Measurements from ENCODE around the gene CBX1. TPM values are rescaled to one million over a fixed set of nuclear protein-coding genes. Genes with fewer than 3 reads are reported as not detected.

The CBX1 gene
- total and polyA plus RNA-seq, 2 experiments from 2014 or later: 127 to 223 TPM

GRCh38 chr17:48126532-48126850 lies 25.2 kb upstream of the CBX1 start:
- Histone ChIP-seq H3K27ac (ENCODE audit: low read depth) (no peak overlapping the region), H3K27me3 (ENCODE audit: insufficient read depth) (no peaks in the 10 kb centered on the region), H3F3A (replicated peaks; ENCODE audit: low read depth) (peaks cover 4% of the 10 kb centered on the region; the same call in 1 of the 2 replicates), H3K4me2 (no peak overlapping the region), H3K9me2 (ENCODE audit: insufficient read depth) (no peaks in the 10 kb centered on the region), H2AFZ (no peak overlapping the region), H3K36me3 (ENCODE audit: insufficient read depth) (peaks cover 2% of the 10 kb centered on the region; the same call in 1 of the 2 replicates), H3K4me1 (ENCODE audit: insufficient read depth) (peaks cover 10% of the 10 kb centered on the region), H3K4me3 (no peak overlapping the region), H3K79me2 (replicated peaks; ENCODE audit: insufficient read depth) (no peaks in the 10 kb centered on the region), H4K20me1 (replicated peaks; ENCODE audit: insufficient read depth) (0 out of 2 replicates have a peak, but pooled peaks cover 5% of the 10 kb centered on the region)
- Mint-ChIP-seq H3K36me3 (ENCODE audit: low read depth) (peaks cover 11% of the 10 kb centered on the region), H3K4me1 (peaks cover 13% of the 10 kb centered on the region), H3K9me3 (no peaks in the 10 kb centered on the region), H3K4me3 (no peak overlapping the region), H3K27me3 (ENCODE audit: insufficient read depth, low read depth, poor library complexity) (peaks cover 6% of the 10 kb centered on the region), H3K27ac (no peak overlapping the region)
- no peak for ATAC-seq
- no peak for DNase-seq (ENCODE audit: low spot score)
- no peak for TF ChIP-seq EZH2 (IDR thresholded peaks at IDR 0.05; ENCODE audit: low read depth, unreplicated experiment)
- no peak for TF ChIP-seq POLR2AphosphoS5 (IDR thresholded peaks at IDR 0.05; ENCODE audit: low read depth)
- no peak for TF ChIP-seq ZNF114 (CRISPR knock-in tag; IDR thresholded peaks at IDR 0.05)
- no peak for TF ChIP-seq EZH2phosphoT487 (IDR thresholded peaks at IDR 0.05; ENCODE audit: unreplicated experiment)
- no peak for TF ChIP-seq CTCF (conservative IDR thresholded peaks at IDR 0.05; ENCODE audit: low read depth in 2 of 2)
- no peak for TF ChIP-seq JUNB (IDR thresholded peaks at IDR 0.05; ENCODE audit: unreplicated experiment)
- TF ChIP-seq REST (IDR thresholded peaks at IDR 0.05; ENCODE audit: unreplicated experiment): no peak
- TF ChIP-seq STAT1 (IDR thresholded peaks at IDR 0.05; ENCODE audit: unreplicated experiment): no peak
- TF ChIP-seq ZNF331 (CRISPR knock-in tag; IDR thresholded peaks at IDR 0.05; ENCODE audit: low read depth): no peak

GRCh38 chr17:48125829-48126531 lies 24.7 kb upstream of the CBX1 start:
- Mint-ChIP-seq H3K4me3 (no peak overlapping the region), H3K4me1 (peaks cover 11% of the 10 kb centered on the region), H3K27me3 (ENCODE audit: insufficient read depth, low read depth, poor library complexity) (peaks cover 6% of the 10 kb centered on the region), H3K27ac (no peak overlapping the region), H3K36me3 (ENCODE audit: low read depth) (peaks cover 16% of the 10 kb centered on the region), H3K9me3 (no peaks in the 10 kb centered on the region)
- no peak for TF ChIP-seq EZH2 (IDR thresholded peaks at IDR 0.05; ENCODE audit: low read depth, unreplicated experiment)
- no peak for TF ChIP-seq CTCF (conservative IDR thresholded peaks at IDR 0.05; ENCODE audit: low read depth in 2 of 2)
- no peak for TF ChIP-seq ZNF331 (CRISPR knock-in tag; IDR thresholded peaks at IDR 0.05; ENCODE audit: low read depth)
- Histone ChIP-seq H3K4me1 (ENCODE audit: insufficient read depth) (peaks cover 10% of the 10 kb centered on the region), H3K4me2 (no peak overlapping the region), H2AFZ (no peak overlapping the region), H3K79me2 (replicated peaks; ENCODE audit: insufficient read depth) (no peaks in the 10 kb centered on the region), H3K27ac (ENCODE audit: low read depth) (no peak overlapping the region), H4K20me1 (replicated peaks; ENCODE audit: insufficient read depth) (0 out of 2 replicates have a peak, but pooled peaks cover 5% of the 10 kb centered on the region), H3K36me3 (ENCODE audit: insufficient read depth) (peaks cover 2% of the 10 kb centered on the region; the same call in 1 of the 2 replicates), H3K9me2 (ENCODE audit: insufficient read depth) (no peaks in the 10 kb centered on the region), H3K27me3 (ENCODE audit: insufficient read depth) (no peaks in the 10 kb centered on the region), H3K4me3 (no peak overlapping the region), H3F3A (replicated peaks; ENCODE audit: low read depth) (peaks cover 4% of the 10 kb centered on the region; the same call in 1 of the 2 replicates)
- DNase-seq (ENCODE audit: low spot score) (no peak), ATAC-seq (no peak)

All from GM23338 (cell line).